ENCODE measurements around the gene AQP9. TPM values are rescaled to one million over a fixed set of nuclear protein-coding genes. Genes with fewer than 3 reads are reported as not detected.
"Not testable (repeated sequence)": the region's sequence is repeated elsewhere in the genome, so short reads cannot be mapped to it uniquely, and the experiment has no call there.

Gene AQP9
- total and polyA plus RNA-seq, 2 experiments from 2014 or later = 0.57 to 0.60 TPM

GRCh38 chr15:58111718-58112104, 26.5 kb upstream of the AQP9 start:
- 97% methylated on average over 5 of the region's 5 CpGs for WGBS (ENCODE audit: low lambda C conversion rate, missing lambda C conversion rate)
- Histone ChIP-seq H3K4me2 (no peak overlapping the region), H3K9me3 (ENCODE audit: low read depth) (no peaks in the 10 kb centered on the region), H3K79me2 (no peaks in the 10 kb centered on the region), H3K27me3 (no peaks in the 10 kb centered on the region), H3K27ac (no peak overlapping the region), H3K9me2 (replicated peaks; ENCODE audit: insufficient read depth) (no peaks in the 10 kb centered on the region), H3K4me3 (no peak overlapping the region), H2AFZ (no peak overlapping the region), H3K4me1 (ENCODE audit: insufficient read depth) (no peaks in the 10 kb centered on the region), H3K36me3 (replicated peaks; ENCODE audit: insufficient read depth, low read depth) (no peaks in the 10 kb centered on the region), H4K20me1 (ENCODE audit: insufficient read depth, poor library complexity, severe bottlenecking) (no peaks in the 10 kb centered on the region)
- DNase-seq (ENCODE audit: low spot score) = no peak
- TF ChIP-seq, protein P1, sequence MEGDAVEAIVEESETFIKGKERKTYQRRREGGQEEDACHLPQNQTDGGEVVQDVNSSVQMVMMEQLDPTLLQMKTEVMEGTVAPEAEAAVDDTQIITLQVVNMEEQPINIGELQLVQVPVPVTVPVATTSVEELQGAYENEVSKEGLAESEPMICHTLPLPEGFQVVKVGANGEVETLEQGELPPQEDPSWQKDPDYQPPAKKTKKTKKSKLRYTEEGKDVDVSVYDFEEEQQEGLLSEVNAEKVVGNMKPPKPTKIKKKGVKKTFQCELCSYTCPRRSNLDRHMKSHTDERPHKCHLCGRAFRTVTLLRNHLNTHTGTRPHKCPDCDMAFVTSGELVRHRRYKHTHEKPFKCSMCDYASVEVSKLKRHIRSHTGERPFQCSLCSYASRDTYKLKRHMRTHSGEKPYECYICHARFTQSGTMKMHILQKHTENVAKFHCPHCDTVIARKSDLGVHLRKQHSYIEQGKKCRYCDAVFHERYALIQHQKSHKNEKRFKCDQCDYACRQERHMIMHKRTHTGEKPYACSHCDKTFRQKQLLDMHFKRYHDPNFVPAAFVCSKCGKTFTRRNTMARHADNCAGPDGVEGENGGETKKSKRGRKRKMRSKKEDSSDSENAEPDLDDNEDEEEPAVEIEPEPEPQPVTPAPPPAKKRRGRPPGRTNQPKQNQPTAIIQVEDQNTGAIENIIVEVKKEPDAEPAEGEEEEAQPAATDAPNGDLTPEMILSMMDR (IDR thresholded peaks at IDR 0.05; ENCODE audit: poor library complexity) = no peak
- no peak for TF ChIP-seq EZH2 (IDR thresholded peaks at IDR 0.05; ENCODE audit: borderline replicate concordance)
- no peak for TF ChIP-seq EZH2phosphoT487 (IDR thresholded peaks at IDR 0.05; ENCODE audit: low read depth, severe bottlenecking, unreplicated experiment)

DNA sequence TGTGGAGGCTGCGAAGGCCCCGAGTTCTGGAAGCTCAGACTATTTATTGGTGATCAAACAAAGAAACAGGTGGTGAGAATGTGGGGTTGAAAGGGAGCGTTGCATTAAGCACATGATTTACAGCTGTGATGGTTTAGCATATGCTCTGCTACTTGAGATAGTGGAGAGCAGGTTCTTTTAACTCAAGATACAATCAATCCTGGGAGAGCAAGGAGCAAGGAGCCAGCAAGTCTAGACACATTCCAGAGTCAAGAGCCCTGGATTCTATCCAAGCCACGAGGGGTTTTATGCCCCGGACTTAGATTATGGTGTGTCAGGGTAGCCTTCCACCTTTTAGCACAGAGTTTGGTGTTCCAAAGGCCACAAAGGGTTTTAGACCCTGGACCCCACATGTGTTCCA, 24.8 kb upstream of the AQP9 start:
- H3K4me1 ChIP-seq (ENCODE audit: insufficient read depth); H3K4me2 ChIP-seq; H3K79me2 ChIP-seq; H2AFZ ChIP-seq; DNase-seq (ENCODE audit: low spot score); H3K36me3 ChIP-seq (replicated peaks; ENCODE audit: insufficient read depth, low read depth); H3K27me3 ChIP-seq; H4K20me1 ChIP-seq (ENCODE audit: insufficient read depth, poor library complexity, severe bottlenecking); H3K9me2 ChIP-seq (replicated peaks; ENCODE audit: insufficient read depth); H3K27ac ChIP-seq; H3K9me3 ChIP-seq (ENCODE audit: low read depth); H3K4me3 ChIP-seq: not testable (repeated sequence)
- 27% methylated on average over 5 of the region's 5 CpGs for WGBS (ENCODE audit: low lambda C conversion rate, missing lambda C conversion rate)

- Histone ChIP-seq H3K9me3 (ENCODE audit: low read depth) (no peaks in the 10 kb centered on the region), H3K4me2 (no peak overlapping the region), H3K4me3 (no peak overlapping the region), H2AFZ (no peak overlapping the region), H3K79me2 (no peaks in the 10 kb centered on the region), H3K9me2 (replicated peaks; ENCODE audit: insufficient read depth) (no peaks in the 10 kb centered on the region), H3K36me3 (replicated peaks; ENCODE audit: insufficient read depth, low read depth) (no peaks in the 10 kb centered on the region), H4K20me1 (ENCODE audit: insufficient read depth, poor library complexity, severe bottlenecking) (no peaks in the 10 kb centered on the region), H3K4me1 (ENCODE audit: insufficient read depth) (no peaks in the 10 kb centered on the region), H3K27me3 (no peaks in the 10 kb centered on the region), H3K27ac (no peak overlapping the region)
- 80% methylated on average over 3 of the region's 3 CpGs for WGBS (ENCODE audit: low lambda C conversion rate, missing lambda C conversion rate)
- TF ChIP-seq EZH2phosphoT487 (IDR thresholded peaks at IDR 0.05; ENCODE audit: low read depth, severe bottlenecking, unreplicated experiment) = no peak
- TF ChIP-seq, protein P1 (IDR thresholded peaks at IDR 0.05; ENCODE audit: poor library complexity) = no peak
- no peak for TF ChIP-seq EZH2 (IDR thresholded peaks at IDR 0.05; ENCODE audit: borderline replicate concordance)
- no peak for DNase-seq (ENCODE audit: low spot score)
Measured at GRCh38 chr15:58114388-58114787, 23.8 kb upstream of the AQP9 start.

- Histone ChIP-seq H3K27ac (no peak overlapping the region), H3K4me1 (ENCODE audit: insufficient read depth) (no peaks in the 10 kb centered on the region), H3K4me2 (no peak overlapping the region), H3K27me3 (no peaks in the 10 kb centered on the region), H3K9me3 (ENCODE audit: low read depth) (no peaks in the 10 kb centered on the region), H3K79me2 (no peaks in the 10 kb centered on the region), H4K20me1 (ENCODE audit: insufficient read depth, poor library complexity, severe bottlenecking) (no peaks in the 10 kb centered on the region), H3K9me2 (replicated peaks; ENCODE audit: insufficient read depth) (no peaks in the 10 kb centered on the region), H3K4me3 (no peak overlapping the region), H3K36me3 (replicated peaks; ENCODE audit: insufficient read depth, low read depth) (no peaks in the 10 kb centered on the region), H2AFZ (no peak overlapping the region)
- TF ChIP-seq, protein P1 (IDR thresholded peaks at IDR 0.05; ENCODE audit: poor library complexity) = no peak
- TF ChIP-seq EZH2 (IDR thresholded peaks at IDR 0.05; ENCODE audit: borderline replicate concordance) (no peak), EZH2phosphoT487 (IDR thresholded peaks at IDR 0.05; ENCODE audit: low read depth, severe bottlenecking, unreplicated experiment) (no peak)
- no peak for DNase-seq (ENCODE audit: low spot score)
Measured at GRCh38 chr15:58114812-58115211, 23.4 kb upstream of the AQP9 start.

Measured in hepatocyte (in vitro differentiated cells).